SHP77 treated with DMSO at 0.1 percent for 48 hours (cell line): Measurements from ENCODE around the gene PCDHGA7.
"Not testable (repeated sequence)": the region's sequence is repeated elsewhere in the genome, so short reads cannot be mapped to it uniquely, and the experiment has no call there.

ENCODE experiments used
- DNase-seq: peaks from one replicate; lab custom pipeline; 2025; lab: John Stamatoyannopoulos, UW

PCDHGA7 gene

DNA sequence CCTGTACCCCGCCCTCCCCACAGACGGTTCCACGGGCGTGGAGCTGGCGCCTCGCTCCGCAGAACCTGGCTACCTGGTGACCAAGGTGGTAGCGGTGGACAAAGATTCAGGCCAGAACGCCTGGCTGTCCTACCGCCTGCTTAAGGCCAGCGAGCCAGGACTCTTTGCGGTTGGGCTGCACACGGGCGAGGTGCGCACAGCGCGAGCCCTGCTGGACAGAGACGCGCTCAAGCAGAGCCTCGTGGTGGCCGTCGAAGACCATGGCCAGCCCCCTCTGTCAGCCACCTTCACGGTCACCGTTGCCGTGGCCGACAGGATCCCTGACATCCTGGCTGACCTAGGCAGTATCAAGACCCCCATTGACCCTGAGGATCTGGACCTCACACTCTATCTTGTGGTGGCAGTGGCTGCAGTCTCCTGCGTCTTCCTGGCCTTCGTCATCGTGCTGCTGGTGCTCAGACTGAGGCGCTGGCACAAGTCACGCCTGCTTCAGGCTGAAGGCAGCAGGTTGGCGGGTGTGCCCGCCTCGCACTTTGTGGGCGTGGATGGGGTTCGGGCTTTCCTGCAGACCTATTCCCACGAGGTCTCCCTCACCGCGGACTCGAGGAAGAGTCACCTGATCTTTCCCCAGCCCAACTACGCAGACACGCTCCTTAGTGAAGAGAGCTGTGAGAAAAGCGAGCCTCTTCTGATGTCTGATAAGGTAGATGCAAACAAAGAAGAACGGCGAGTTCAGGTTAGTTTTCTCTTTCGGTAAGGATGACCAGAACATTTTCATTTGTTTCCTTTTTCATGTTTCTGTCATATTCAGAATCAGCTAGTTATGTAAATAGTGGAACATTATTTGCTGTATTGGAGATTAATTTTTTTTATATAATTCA is 16.3 kb upstream of the PCDHGA7 start:
- no peak for DNase-seq

- DNase-seq = no peak
These were observed 12.3 kb upstream of the PCDHGA7 start, which contains the start of gene PCDHGB3 for GRCh38 chr5:141369994-141370848. Gene PCDHGB3, plus strand, starts transcription at chr5:141370242. Its CDS starts 153 bp downstream, at chr5:141370395.

DNA sequence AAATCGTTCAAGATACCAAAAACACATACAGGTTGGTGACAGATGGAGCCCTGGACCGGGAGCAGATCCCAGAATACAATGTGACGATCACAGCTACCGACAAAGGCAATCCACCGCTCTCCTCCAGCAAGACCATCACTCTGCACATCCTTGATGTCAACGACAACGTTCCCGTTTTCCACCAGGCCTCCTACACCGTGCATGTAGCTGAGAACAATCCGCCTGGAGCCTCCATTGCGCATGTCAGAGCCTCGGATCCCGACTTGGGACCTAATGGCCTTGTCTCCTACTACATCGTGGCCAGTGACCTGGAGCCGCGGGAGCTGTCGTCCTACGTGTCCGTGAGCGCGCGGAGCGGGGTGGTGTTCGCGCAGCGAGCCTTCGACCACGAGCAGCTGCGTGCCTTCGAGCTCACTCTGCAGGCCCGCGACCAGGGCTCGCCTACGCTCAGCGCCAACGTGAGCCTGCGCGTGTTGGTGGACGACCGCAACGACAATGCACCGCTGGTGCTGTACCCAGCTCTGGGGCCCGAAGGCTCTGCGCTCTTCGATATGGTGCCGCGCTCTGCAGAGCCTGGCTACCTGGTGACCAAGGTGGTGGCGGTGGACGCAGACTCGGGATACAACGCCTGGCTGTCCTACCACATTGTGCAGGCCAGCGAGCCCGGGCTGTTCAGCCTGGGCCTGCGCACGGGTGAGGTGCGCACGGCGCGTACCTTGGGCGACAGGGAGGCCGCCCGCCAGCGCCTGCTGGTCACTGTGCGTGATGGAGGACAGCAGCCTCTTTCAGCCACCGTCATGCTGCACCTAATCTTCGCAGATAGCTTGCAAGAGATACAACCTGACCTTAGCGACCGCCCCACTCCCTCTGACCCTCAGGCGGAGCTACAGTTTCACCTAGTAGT is 10.7 kb upstream of the PCDHGA7 start:
- no peak for DNase-seq

DNA sequence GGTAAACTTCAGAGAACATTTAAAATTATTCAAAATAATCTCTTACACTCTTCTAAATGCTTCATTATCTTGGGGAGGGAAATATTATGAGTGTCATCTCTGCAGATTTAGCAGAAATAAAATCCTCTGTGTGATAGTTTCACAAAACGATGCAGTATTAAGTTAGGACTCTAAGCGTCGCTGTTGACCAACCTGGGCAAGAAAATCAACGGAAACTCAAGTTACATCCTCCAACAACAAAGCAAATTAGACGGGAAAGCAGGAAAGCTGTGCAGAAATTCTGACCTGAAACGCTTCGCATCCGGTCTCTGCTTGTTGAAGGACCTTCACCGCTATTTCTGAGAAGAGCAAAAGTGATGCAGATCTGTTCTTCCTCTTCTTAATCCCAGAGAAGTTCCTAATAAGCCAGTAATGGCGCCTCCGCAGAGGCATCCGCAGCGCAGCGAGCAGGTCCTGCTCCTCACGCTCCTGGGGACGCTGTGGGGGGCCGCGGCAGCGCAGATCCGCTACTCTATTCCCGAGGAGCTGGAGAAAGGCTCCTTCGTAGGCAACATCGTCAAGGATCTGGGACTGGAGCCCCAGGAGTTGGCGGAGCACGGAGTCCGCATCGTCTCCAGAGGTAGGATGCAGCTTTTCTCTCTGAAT is 8.7 kb upstream of the PCDHGA7 start, which contains the start of gene PCDHGA6:
Gene PCDHGA6, plus strand, starts transcription at position 219 of the 645 bp plus-strand sequence. Its CDS starts 193 bp downstream, at position 412.
- DNase-seq = no peak

- no peak for DNase-seq
These were observed 7.9 kb upstream of the PCDHGA7 start for GRCh38 chr5:141374627-141375026.

- DNase-seq = not testable (repeated sequence)
These were observed 6.9 kb upstream of the PCDHGA7 start for GRCh38 chr5:141375444-141376155.

DNA sequence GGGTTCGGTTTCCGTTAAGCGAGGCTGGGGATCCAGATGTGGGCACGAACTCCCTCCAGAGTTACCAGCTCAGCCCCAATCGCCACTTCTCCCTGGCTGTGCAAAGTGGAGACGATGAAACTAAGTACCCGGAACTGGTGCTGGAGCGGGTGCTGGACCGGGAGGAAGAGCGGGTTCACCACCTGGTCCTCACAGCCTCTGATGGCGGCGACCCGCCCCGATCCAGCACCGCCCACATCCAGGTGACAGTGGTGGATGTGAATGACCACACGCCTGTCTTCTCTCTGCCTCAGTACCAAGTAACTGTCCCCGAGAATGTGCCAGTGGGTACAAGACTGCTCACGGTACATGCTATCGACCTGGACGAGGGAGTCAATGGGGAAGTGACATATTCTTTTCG is 803 bp downstream of the PCDHGA7 start:
- no peak for DNase-seq

- DNase-seq = no peak
These were observed 2.1 kb downstream of the PCDHGA7 start for GRCh38 chr5:141384471-141385267.

GRCh38 chr5:141387557-141388311 is 5.2 kb downstream of the PCDHGA7 start, which contains the start of gene PCDHGB4:
Gene PCDHGB4, plus strand, starts transcription at chr5:141387698. Its CDS starts 187 bp downstream, at chr5:141387885.
- not testable (repeated sequence) for DNase-seq

DNA sequence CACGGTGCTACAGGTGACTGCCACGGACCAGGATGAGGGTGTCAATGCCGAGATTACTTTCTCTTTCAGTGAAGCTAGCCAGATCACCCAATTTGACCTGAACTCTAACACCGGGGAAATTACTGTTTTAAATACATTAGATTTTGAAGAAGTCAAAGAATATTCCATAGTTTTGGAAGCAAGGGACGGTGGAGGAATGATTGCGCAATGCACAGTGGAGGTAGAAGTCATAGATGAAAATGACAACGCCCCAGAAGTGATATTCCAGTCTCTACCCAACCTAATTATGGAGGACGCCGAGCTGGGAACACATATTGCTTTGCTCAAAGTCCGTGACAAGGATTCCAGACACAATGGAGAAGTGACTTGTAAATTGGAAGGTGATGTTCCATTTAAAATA is 6.1 kb downstream of the PCDHGA7 start:
- DNase-seq = no peak

GRCh38 chr5:141389153-141390042 is 6.9 kb downstream of the PCDHGA7 start:
- DNase-seq = no peak

DNA sequence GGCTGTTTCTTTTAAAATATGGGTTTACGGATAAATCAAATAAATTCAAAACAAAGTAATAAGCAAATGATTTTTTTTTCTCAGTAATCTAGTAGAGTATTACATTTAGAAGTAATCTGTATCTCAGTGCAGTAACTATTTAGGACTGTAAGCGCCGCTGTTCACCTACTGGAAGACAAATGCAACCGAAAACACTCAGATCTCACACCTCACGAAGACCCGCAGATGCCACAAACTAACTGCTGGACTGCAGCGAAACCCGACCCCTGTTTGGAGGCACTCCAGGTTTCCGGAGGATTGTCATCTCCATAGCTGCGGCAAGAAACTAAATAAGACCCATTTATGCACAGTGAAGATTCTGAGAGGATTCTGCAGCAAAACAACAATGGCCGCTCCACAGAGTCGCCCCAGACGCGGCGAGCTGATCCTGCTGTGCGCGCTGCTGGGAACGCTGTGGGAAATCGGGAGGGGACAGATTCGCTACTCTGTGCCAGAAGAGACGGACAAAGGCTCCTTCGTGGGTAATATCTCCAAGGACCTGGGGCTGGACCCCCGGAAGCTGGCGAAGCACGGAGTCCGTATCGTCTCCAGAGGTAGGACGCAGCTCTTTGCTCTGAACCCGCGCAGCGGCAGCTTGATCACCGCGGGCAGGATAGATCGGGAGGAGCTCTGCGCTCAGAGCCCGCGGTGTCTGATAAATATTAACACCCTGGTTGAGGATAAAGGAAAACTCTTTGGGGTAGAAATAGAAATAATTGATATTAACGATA is 10.1 kb downstream of the PCDHGA7 start, which contains the start of gene PCDHGA8:
Gene PCDHGA8, plus strand, starts transcription at position 205 of the 770 bp plus-strand sequence. Its CDS starts 181 bp downstream, at position 386.
- no peak for DNase-seq

- no peak for DNase-seq
These were observed 10.7 kb downstream of the PCDHGA7 start for GRCh38 chr5:141393267-141393666.

- not testable (repeated sequence) for DNase-seq
These were observed 12.1 kb downstream of the PCDHGA7 start for GRCh38 chr5:141394401-141395187.

DNA sequence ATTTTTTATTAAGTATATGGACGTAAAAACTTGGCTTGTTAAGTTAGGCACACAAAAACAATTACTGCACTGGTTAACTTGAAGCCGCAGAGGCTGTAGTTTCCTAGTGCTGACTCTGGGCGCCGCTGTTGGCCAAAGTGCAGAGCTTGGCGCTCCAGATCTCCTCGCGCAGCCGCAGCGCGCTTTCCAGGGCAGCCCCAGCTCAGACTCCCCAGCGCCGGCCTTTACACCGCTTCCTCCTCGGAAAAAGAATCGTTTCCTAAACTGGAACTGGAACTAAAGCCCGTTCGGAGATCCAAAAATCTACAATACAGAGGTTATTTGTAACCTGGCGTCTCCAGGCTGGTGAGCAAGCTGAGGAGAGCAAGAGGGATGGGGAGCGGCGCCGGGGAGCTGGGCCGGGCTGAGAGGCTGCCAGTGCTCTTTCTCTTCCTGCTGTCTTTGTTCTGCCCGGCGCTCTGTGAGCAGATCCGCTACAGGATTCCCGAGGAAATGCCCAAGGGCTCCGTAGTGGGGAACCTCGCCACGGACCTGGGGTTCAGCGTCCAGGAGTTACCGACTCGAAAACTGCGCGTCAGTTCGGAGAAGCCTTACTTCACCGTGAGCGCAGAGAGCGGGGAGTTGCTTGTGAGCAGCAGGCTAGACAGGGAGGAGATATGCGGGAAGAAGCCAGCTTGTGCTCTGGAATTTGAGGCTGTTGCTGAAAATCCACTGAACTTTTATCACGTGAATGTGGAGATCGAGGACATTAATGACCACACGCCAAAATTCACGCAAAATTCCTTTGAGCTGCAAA is 15.4 kb downstream of the PCDHGA7 start, which contains the start of gene PCDHGB5:
Gene PCDHGB5, plus strand, starts transcription at position 192 of the 796 bp plus-strand sequence. Its CDS starts 181 bp downstream, at position 373.
- not testable (repeated sequence) for DNase-seq
